GM12873 (cell line): ENCODE measurements around the gene KAZN.

Experiments
- TF ChIP-seq, protein P1 (sequence below): IDR thresholded peaks from 2 replicates; pipeline ENCODE4 v1.5.1; 2012; ENCODE audit warnings: low read depth, mild to moderate bottlenecking, moderate library complexity, low read length, control low read depth; ENCODE audit not compliant: insufficient read depth; ENCODE audit errors: missing control alignments

Gene KAZN

DNA sequence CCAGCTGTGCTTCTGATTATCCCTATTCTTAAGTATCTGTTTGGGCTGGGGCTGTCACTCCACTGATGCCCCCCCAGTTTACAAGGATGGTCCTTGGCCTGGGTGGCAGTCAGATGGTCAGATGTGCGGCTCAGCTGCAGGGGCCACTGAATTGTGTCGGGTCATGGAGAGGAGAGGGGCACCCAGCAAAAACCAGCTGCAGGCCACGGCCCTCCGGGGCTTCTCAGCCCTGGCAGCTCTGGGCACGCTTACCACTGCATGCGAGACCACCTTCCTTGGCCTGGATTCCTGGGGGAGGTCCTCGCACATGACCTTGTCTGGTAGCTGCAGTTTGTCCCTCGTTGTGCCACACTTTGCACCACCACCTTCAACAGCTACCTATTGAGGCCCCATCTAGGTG, 390.2 kb downstream of the KAZN start:
- TF ChIP-seq, protein P1, sequence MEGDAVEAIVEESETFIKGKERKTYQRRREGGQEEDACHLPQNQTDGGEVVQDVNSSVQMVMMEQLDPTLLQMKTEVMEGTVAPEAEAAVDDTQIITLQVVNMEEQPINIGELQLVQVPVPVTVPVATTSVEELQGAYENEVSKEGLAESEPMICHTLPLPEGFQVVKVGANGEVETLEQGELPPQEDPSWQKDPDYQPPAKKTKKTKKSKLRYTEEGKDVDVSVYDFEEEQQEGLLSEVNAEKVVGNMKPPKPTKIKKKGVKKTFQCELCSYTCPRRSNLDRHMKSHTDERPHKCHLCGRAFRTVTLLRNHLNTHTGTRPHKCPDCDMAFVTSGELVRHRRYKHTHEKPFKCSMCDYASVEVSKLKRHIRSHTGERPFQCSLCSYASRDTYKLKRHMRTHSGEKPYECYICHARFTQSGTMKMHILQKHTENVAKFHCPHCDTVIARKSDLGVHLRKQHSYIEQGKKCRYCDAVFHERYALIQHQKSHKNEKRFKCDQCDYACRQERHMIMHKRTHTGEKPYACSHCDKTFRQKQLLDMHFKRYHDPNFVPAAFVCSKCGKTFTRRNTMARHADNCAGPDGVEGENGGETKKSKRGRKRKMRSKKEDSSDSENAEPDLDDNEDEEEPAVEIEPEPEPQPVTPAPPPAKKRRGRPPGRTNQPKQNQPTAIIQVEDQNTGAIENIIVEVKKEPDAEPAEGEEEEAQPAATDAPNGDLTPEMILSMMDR: no peak

DNA sequence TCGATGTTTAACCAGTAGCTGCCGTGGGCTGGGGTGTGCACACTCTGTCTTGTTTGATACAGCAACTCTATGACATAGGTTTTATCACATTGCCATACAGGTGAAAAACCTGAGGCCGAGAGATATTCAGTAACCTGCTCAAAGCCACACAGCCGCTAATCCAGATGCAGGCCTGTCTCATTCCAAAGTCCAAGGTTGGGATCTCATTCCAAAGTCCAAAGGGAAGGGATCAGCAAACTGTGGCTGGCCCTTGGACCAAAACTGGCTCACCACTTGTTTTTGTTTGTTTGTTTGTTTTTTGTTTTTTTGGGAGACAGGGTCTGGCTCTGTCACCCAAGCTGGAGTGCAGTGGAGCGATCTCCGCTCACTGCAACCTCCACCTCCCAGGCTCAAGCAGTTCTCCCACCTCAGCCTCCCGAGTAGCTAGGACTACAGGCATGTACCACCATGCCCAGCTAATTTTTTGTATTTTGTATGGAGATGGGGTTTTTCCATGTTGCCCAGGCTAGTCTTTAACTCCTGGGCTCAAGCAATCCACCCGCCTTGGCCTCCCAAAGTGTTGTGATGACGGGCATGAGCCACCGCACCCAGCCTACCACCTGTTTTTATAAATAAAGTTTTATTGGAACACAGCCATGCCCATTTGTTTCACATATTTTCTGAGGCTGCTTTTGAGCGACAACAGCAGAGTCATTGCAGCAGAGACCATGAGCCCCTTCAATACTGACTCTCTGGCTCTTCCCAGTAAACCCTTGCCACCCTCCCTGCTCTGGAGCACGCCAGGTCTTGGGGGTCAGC, 391.6 kb downstream of the KAZN start:
- TF ChIP-seq, protein P1: no peak

DNA sequence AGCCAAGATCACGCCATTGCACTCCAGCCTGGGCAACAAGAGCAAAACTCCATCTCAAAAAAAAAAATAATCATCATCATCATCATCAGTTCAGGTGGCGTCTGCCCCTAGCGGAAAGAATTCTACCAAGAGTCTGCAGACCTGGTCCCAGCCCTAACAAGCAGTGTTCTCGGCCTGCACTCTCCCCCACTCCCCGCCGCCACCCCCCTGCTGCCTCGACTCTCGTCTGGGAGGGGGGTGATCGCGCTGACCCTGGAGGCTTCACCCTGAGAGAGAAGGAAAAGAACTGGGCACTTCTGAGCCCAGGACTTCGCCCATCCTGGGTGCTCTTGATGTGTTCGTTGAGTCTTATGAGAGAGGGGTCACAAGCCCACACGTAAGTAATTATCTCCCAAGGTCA, 394.9 kb downstream of the KAZN start:
- TF ChIP-seq, protein P1: no peak

DNA sequence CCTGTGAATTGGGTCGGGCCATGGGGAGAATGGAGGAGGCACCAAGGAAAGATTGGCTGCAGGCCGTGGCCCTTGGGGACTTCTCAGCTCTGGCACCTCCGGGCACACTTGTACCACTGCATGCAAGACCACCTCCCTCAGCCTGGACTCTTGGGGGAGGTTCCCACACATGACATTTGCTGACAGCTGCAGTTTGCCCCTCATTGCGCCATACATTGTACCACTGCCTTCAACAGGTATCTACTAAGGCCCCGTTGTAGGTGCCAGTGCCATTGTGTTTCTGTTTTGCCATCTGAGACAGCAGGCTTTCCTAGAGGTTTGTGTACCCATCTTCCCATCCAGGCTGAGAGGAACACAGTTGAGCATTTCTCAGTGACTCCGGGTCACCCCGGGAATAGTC, 395.7 kb downstream of the KAZN start:
- TF ChIP-seq, protein P1: no peak

DNA sequence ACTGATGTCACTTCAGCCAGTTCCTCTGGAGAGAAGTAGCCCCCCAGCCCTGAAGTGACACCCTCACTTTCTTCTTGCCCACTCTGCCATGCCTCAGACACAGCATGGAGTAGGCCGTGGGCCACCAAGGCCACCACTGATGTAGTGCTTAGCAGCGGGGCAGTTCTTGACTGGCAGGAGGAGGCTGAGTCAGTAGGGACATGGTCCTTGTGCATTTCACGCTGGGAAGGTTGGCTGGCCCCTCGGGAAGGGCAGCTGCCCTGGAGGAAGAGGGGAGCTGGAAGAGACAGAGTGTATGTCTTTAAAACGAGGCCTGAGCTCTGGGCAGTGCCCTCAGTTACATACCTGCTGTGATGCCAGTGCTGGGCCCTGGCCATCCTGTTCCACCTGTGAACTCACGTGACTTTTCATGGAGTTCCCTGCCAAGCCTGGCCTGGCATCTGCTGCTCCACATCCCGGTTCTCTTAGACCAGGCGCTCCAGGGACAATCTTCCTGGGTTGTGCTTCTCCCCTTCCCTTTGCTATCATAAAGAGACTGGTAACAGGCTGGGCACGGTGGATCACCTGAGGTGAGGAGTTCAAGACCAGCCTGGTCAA, 396.5 kb downstream of the KAZN start:
- TF ChIP-seq, protein P1: no peak

DNA sequence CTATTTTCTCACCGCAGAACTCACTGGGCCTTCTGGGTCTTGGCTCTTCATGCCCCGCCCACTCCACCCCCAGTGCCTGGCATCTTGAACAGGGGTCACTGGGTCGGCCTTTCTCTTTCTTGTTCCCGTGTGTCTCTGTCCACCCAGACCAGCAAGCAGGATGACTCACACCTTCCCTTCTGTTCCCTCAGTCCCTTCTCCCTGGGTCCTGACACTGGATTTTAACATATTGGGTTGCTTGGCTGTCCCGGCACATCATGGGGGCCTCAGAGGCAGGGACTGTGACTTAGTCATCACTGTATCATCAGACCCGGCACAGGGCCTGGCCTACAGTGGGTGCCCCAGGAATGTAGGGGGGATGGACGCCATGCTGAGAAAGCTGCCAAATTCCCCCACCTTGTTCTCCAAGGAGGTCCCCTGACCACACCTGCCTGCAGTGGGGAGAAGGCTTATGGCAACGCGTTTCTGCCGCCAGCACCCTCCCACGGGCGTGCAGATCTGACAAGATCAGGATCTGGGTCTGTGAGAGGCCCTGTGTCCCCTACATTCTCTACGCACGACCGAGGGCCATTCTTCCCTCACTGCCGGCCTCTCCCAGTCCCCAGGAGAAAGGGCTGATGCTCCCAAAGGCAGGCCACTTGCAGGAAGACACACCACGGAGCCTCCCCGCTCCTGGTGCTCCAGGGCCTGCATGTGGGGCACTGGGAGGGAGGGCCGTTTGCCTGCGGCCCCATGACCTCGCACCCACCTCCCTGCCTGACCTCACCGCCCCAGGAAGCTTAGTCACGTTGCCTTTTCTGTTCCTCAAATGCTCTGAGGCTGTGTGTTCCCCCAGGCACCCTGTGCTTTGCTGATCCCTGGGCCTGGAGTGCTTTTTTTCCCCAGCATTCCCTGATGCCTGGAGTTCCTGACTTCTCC, 397.9 kb downstream of the KAZN start:
- TF ChIP-seq, protein P1: no peak
